ENCODE results near the gene RNF182. TPM values are rescaled to one million over a fixed set of nuclear protein-coding genes. Genes with fewer than 3 reads are reported as not detected.
"Not testable (repeated sequence)": the region's sequence is repeated elsewhere in the genome, so short reads cannot be mapped to it uniquely, and the experiment has no call there.

The RNF182 gene
- total and polyA plus RNA-seq, 2 donors (not counting 1 experiment from before 2014, with no cell fraction given), result 0.10 TPM; not detected in 1

GRCh38 chr6:13880061-13880663 is 44.6 kb upstream of the RNF182 start:
- H3K36me3 ChIP-seq (replicated peaks in 1 of 2; ENCODE audit: control extremely low read depth in 1 of 2, control insufficient read depth in 1 of 2, extremely low read depth in 1 of 2, insufficient read depth in 2 of 2, low read length in 1 of 2); H3K4me3 Mint-ChIP-seq; ATAC-seq (ENCODE audit: low read depth); POLR2A ChIA-PET; H3K4me1 Mint-ChIP-seq; H3K79me2 ChIP-seq (ENCODE audit: control insufficient read depth, insufficient read depth, low read length); H3K27me3 Mint-ChIP-seq; intact Hi-C loops (cut with micrococcal nuclease); H3K9me3 ChIP-seq (ENCODE audit: control extremely low read depth in 1 of 3, control insufficient read depth in 2 of 3, insufficient read depth in 1 of 3, low read length in 2 of 3); H3K9ac ChIP-seq (ENCODE audit: low read length); H3K27ac ChIP-seq (ENCODE audit: low read length in 2 of 2); H3K4me1 ChIP-seq (ENCODE audit: control insufficient read depth in 2 of 2, insufficient read depth in 2 of 2, low read length in 2 of 2); H2AFZ ChIP-seq (ENCODE audit: insufficient read depth, low read depth, low read length, poor library complexity, severe bottlenecking); DNase-seq; H3K4me2 ChIP-seq (replicated peaks; ENCODE audit: low read depth, low read length, poor library complexity, severe bottlenecking); H4K20me1 ChIP-seq (ENCODE audit: control insufficient read depth, insufficient read depth, low read length, poor library complexity, severe bottlenecking); H3K27ac Mint-ChIP-seq; H3K4me3 ChIP-seq (ENCODE audit: control extremely low read depth in 1 of 5, extremely low read depth in 1 of 5, insufficient read depth in 1 of 5, low read depth in 2 of 5, low read length in 4 of 5); H3K27me3 ChIP-seq (replicated peaks in 1 of 4; ENCODE audit: control extremely low read depth in 1 of 4, control insufficient read depth in 3 of 4, insufficient read depth in 4 of 4, low read length in 3 of 4); H3K9me3 Mint-ChIP-seq (ENCODE audit: insufficient read depth); CTCF ChIA-PET: not testable (repeated sequence)
- no CpG with 5 or more reads among the region's 12 CpGs for WGBS (ENCODE audit: insufficient coverage)

- no peaks in the 10 kb centered on the region for H3K79me2 ChIP-seq (ENCODE audit: control insufficient read depth, insufficient read depth, low read length)
- ChIA-PET POLR2A (no interaction called here), CTCF (no interaction called here)
- Mint-ChIP-seq H3K4me3 (no peak overlapping the region), H3K9me3 (ENCODE audit: insufficient read depth) (peaks cover 2% of the 10 kb centered on the region), H3K27ac (no peak overlapping the region), H3K4me1 (no peaks in the 10 kb centered on the region), H3K27me3 (peaks cover 5% of the 10 kb centered on the region)
- H3K36me3 ChIP-seq (replicated peaks in 1 of 2; ENCODE audit: control extremely low read depth in 1 of 2, control insufficient read depth in 1 of 2, extremely low read depth in 1 of 2, insufficient read depth in 2 of 2, low read length in 1 of 2), result no peaks in the 10 kb centered on the region
- intact Hi-C loops (cut with micrococcal nuclease), result no loop called here
- no peaks in the 10 kb centered on the region for H4K20me1 ChIP-seq (ENCODE audit: control insufficient read depth, insufficient read depth, low read length, poor library complexity, severe bottlenecking)
- H3K9ac ChIP-seq (ENCODE audit: low read length), result no peak overlapping the region
- H2AFZ ChIP-seq (ENCODE audit: insufficient read depth, low read depth, low read length, poor library complexity, severe bottlenecking), result no peak overlapping the region
- H3K4me1 ChIP-seq (ENCODE audit: control insufficient read depth in 2 of 2, insufficient read depth in 2 of 2, low read length in 2 of 2), result no peaks in the 10 kb centered on the region
- no peak overlapping the region for H3K4me3 ChIP-seq (ENCODE audit: control extremely low read depth in 1 of 5, extremely low read depth in 1 of 5, insufficient read depth in 1 of 5, low read depth in 2 of 5, low read length in 4 of 5)
- H3K9me3 ChIP-seq (ENCODE audit: control extremely low read depth in 1 of 3, control insufficient read depth in 2 of 3, insufficient read depth in 1 of 3, low read length in 2 of 3), result peaks cover 0 to 5% (median 0%) of the 10 kb centered on the region in 3 donors
- H3K4me2 ChIP-seq (replicated peaks; ENCODE audit: low read depth, low read length, poor library complexity, severe bottlenecking), result no peak overlapping the region
- no peaks in the 10 kb centered on the region for H3K27me3 ChIP-seq (replicated peaks in 1 of 4; ENCODE audit: control extremely low read depth in 1 of 4, control insufficient read depth in 3 of 4, insufficient read depth in 4 of 4, low read length in 3 of 4)
- ATAC-seq (ENCODE audit: low read depth) (no peak), DNase-seq (no peak)
- TF ChIP-seq EZH2 (IDR thresholded peaks at IDR 0.05; ENCODE audit: borderline replicate concordance, insufficient read depth, low read depth, low read length, poor library complexity, severe bottlenecking) (no peak), CTCF (IDR thresholded peaks at IDR 0.05) (no peak)
- H3K27ac ChIP-seq (ENCODE audit: low read length in 2 of 2), result no peak overlapping the region
- WGBS (ENCODE audit: insufficient coverage), result 96% methylated on average over 8 of the region's 9 CpGs
These were observed 43.1 kb upstream of the RNF182 start for GRCh38 chr6:13881621-13882165.

All from B cell (primary cell).